ENCODE measurements around the gene THAP12. TPM values are rescaled to one million over a fixed set of nuclear protein-coding genes. Genes with fewer than 3 reads are reported as not detected.

Gene THAP12
- polyA plus RNA-seq, 1 donor (not counting 4 experiments of a cell fraction or from before 2014, with no cell fraction given), result 49.8 TPM

DNA sequence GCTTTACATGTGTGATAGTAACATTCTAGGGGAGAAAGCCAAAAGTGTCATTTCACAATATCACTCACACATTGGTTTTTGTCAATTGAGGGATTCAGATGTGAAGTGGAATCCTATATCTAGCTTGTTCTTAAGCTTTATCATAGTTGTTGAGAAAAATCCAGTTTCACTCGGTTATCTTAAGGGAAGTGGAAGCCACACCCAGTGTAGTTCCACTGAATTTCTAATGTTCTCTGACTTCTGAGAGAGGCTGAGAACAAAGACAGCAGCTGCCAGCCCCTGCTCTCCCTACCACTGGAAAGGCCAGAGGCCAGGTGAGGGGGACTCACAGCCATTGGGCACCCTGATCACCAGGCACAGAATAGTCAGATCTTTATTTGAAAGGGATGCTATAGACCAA lies 53.7 kb downstream of the THAP12 start:
- no peak overlapping the region for H3K4me3 ChIP-seq (ENCODE audit: control insufficient read depth in 2 of 3, extremely low read depth in 1 of 3, insufficient read depth in 2 of 3, low read depth in 1 of 3, low read length in 3 of 3)
- no peak overlapping the region for H2AFZ ChIP-seq (ENCODE audit: control insufficient read depth, low read length)
- H3K9ac ChIP-seq (ENCODE audit: control insufficient read depth, extremely low read depth, insufficient read depth, low read length), result no peak overlapping the region
- H3K27me3 ChIP-seq (ENCODE audit: control insufficient read depth, extremely low read depth, insufficient read depth, low read length), result no peaks in the 10 kb centered on the region
- no peak overlapping the region for H3K27ac ChIP-seq (ENCODE audit: control insufficient read depth, insufficient read depth, low read length)
- no peak for FAIRE-seq
- H3K79me2 ChIP-seq (ENCODE audit: control insufficient read depth, insufficient read depth, low read length), result no peaks in the 10 kb centered on the region
- dilution Hi-C loops (cut with MboI; ENCODE audit: extremely low pct_ligation_motif_present, low sequenced_read_pairs), result no loop called here
- H3K4me1 ChIP-seq (ENCODE audit: control insufficient read depth, extremely low read depth, insufficient read depth, low read length), result peaks cover 10% of the 10 kb centered on the region
- H3K36me3 ChIP-seq (ENCODE audit: control insufficient read depth in 2 of 2, extremely low read depth in 1 of 2, insufficient read depth in 2 of 2, low read length in 2 of 2), result no peaks in the 10 kb centered on the region
- TF ChIP-seq EZH2 (IDR thresholded peaks at IDR 0.05; ENCODE audit: low read length) (no peak), CTCF (optimal IDR thresholded peaks at IDR 0.05 in 1 of 3, IDR thresholded peaks at IDR 0.05 in 1 of 3, conservative IDR thresholded peaks at IDR 0.05 in 1 of 3; ENCODE audit: extremely low read depth in 1 of 3, insufficient read depth in 2 of 3, low read length in 3 of 3) (no peak)
- H3K4me2 ChIP-seq (ENCODE audit: control insufficient read depth, extremely low read depth, insufficient read depth, low read depth, low read length), result no peak overlapping the region
- no peak for DNase-seq (ENCODE audit: low read depth, low spot score)
- no peaks in the 10 kb centered on the region for H4K20me1 ChIP-seq (ENCODE audit: control insufficient read depth, extremely low read depth, insufficient read depth, low read length)
- no peaks in the 10 kb centered on the region for H3K9me1 ChIP-seq (ENCODE audit: control insufficient read depth, extremely low read depth, insufficient read depth, low read length)
- no peaks in the 10 kb centered on the region for H3K9me3 ChIP-seq (ENCODE audit: control insufficient read depth, low read depth, low read length)

DNA sequence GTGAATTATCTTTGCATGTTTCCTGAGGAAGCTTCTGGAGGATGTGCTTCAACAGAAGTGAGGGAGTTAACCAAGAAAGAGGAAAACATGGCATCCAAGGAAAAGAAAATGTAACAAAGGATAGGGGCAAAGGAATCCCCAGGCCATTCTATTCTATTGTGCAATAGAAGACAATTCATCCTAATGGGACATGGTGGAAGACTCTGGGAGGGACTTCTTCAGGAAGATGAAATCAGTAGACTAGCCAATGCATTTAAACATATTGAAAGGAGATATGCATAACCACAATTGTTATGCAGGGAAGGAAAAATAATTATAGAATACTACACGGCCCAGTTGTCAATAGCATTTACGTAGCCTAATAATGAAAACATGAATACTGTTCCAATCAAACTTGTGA lies 55.7 kb downstream of the THAP12 start:
- no peak for FAIRE-seq
- TF ChIP-seq EZH2 (IDR thresholded peaks at IDR 0.05; ENCODE audit: low read length), result no peak
- no peak for TF ChIP-seq CTCF (optimal IDR thresholded peaks at IDR 0.05 in 1 of 3, IDR thresholded peaks at IDR 0.05 in 1 of 3, conservative IDR thresholded peaks at IDR 0.05 in 1 of 3; ENCODE audit: extremely low read depth in 1 of 3, insufficient read depth in 2 of 3, low read length in 3 of 3)
- dilution Hi-C loops (cut with MboI; ENCODE audit: extremely low pct_ligation_motif_present, low sequenced_read_pairs), result no loop called here
- Histone ChIP-seq H3K9ac (ENCODE audit: control insufficient read depth, extremely low read depth, insufficient read depth, low read length) (no peak overlapping the region), H3K36me3 (ENCODE audit: control insufficient read depth in 2 of 2, extremely low read depth in 1 of 2, insufficient read depth in 2 of 2, low read length in 2 of 2) (no peaks in the 10 kb centered on the region), H3K9me3 (ENCODE audit: control insufficient read depth, low read depth, low read length) (no peaks in the 10 kb centered on the region), H3K4me3 (ENCODE audit: control insufficient read depth in 2 of 3, extremely low read depth in 1 of 3, insufficient read depth in 2 of 3, low read depth in 1 of 3, low read length in 3 of 3) (no peak overlapping the region), H3K27ac (ENCODE audit: control insufficient read depth, insufficient read depth, low read length) (no peak overlapping the region), H2AFZ (ENCODE audit: control insufficient read depth, low read length) (no peak overlapping the region), H3K4me1 (ENCODE audit: control insufficient read depth, extremely low read depth, insufficient read depth, low read length) (peaks cover 11% of the 10 kb centered on the region), H4K20me1 (ENCODE audit: control insufficient read depth, extremely low read depth, insufficient read depth, low read length) (no peaks in the 10 kb centered on the region), H3K9me1 (ENCODE audit: control insufficient read depth, extremely low read depth, insufficient read depth, low read length) (no peaks in the 10 kb centered on the region), H3K27me3 (ENCODE audit: control insufficient read depth, extremely low read depth, insufficient read depth, low read length) (peaks cover 12% of the 10 kb centered on the region), H3K4me2 (ENCODE audit: control insufficient read depth, extremely low read depth, insufficient read depth, low read depth, low read length) (no peak overlapping the region), H3K79me2 (ENCODE audit: control insufficient read depth, insufficient read depth, low read length) (no peaks in the 10 kb centered on the region)
- DNase-seq (ENCODE audit: low read depth, low spot score), result no peak

Measured in keratinocyte (primary cell).